GM18868 (cell line): ENCODE measurements around the gene IL36RN.
"Not testable (repeated sequence)": the region's sequence is repeated elsewhere in the genome, so short reads cannot be mapped to it uniquely, and the experiment has no call there.

Source experiments
- ATAC-seq: cut with Tn5 transposase; IDR thresholded peaks from one replicate; pipeline ENCODE4 v1.9.1; 2021; ENCODE audit warnings: mild to moderate bottlenecking, moderate library complexity; ENCODE audit not compliant: unreplicated experiment

IL36RN gene

GRCh38 chr2:113072584-113072983 lies 13.6 kb downstream of the IL36RN start:
- no peak for ATAC-seq

GRCh38 chr2:113073325-113073834 lies 14.4 kb downstream of the IL36RN start:
- ATAC-seq = no peak

- ATAC-seq = no peak
These were observed 16.0 kb downstream of the IL36RN start for GRCh38 chr2:113075030-113075429.

- no peak for ATAC-seq
These were observed 16.6 kb downstream of the IL36RN start for GRCh38 chr2:113075600-113075999.

GRCh38 chr2:113076954-113077669 lies 18.1 kb downstream of the IL36RN start:
- no peak for ATAC-seq

GRCh38 chr2:113077921-113078320 lies 18.9 kb downstream of the IL36RN start:
- no peak for ATAC-seq

GRCh38 chr2:113078350-113078839 lies 19.4 kb downstream of the IL36RN start:
- ATAC-seq = no peak

- ATAC-seq = no peak
These were observed 20.1 kb downstream of the IL36RN start for GRCh38 chr2:113079131-113079530.

- peak; percentile 46 for ATAC-seq
These were observed 21.1 kb downstream of the IL36RN start for GRCh38 chr2:113080134-113080533.

- no peak for ATAC-seq
These were observed 22.7 kb downstream of the IL36RN start for GRCh38 chr2:113081488-113082210.

- no peak for ATAC-seq
These were observed 24.3 kb downstream of the IL36RN start for GRCh38 chr2:113083296-113083695.

- no peak for ATAC-seq
These were observed 25.4 kb downstream of the IL36RN start for GRCh38 chr2:113084249-113085000.

GRCh38 chr2:113085542-113085941 lies 26.5 kb downstream of the IL36RN start:
- no peak for ATAC-seq

- no peak for ATAC-seq
These were observed 29.4 kb downstream of the IL36RN start for GRCh38 chr2:113088213-113088992.

- no peak for ATAC-seq
These were observed 30.9 kb downstream of the IL36RN start for GRCh38 chr2:113089916-113090315.

GRCh38 chr2:113091231-113091896 lies 32.4 kb downstream of the IL36RN start:
- ATAC-seq = no peak

GRCh38 chr2:113092864-113093612 lies 34.0 kb downstream of the IL36RN start:
- no peak for ATAC-seq

- ATAC-seq = no peak
These were observed 34.6 kb downstream of the IL36RN start for GRCh38 chr2:113093613-113093977.

- not testable (repeated sequence) for ATAC-seq
These were observed 37.3 kb downstream of the IL36RN start for GRCh38 chr2:113096306-113096705.
